HepG2 (cell line): ENCODE measurements around the gene SPRY1. TPM values are rescaled to one million over a fixed set of nuclear protein-coding genes. Genes with fewer than 3 reads are reported as not detected.

ENCODE experiments used
- ATAC-seq: fragments of 200-7000 bp; cut with Tn5 transposase; 3 replicates; pipeline ENCODE4 v1.9.1; 2020; ENCODE audit warnings: mild to moderate bottlenecking, moderate library complexity
- BruUV-seq: library from RNA; stranded (reverse); fragments of 400-500 nt; replicated peaks from 2 replicates; lab custom pipeline; 2021; lab: Mats Ljungman, UMichigan
- CTCF ChIA-PET: fragments of 300-600 bp; formaldehyde crosslinking; extraction: SDS; loops from one replicate; lab custom pipeline; 2021; ENCODE audit warnings: low total read pairs, inconsistent platforms, low intra/inter-chr PET ratio; lab: Yijun Ruan, JAX
- POLR2A ChIA-PET: fragments of 350-600 bp; sonication (Branson Sonifier 250); formaldehyde crosslinking; loops from one replicate; lab custom pipeline; 2020; ENCODE audit warnings: antibody characterized with exemption, inconsistent platforms; lab: Yijun Ruan, JAX
- DNase-seq: peaks from one replicate; pipeline ENCODE4 v3.0.0-alpha.2; 2015; ENCODE audit warnings: low spot score
- FAIRE-seq: peaks from 3 replicates; lab custom pipeline; 2011; peaks lifted over from hg19 to GRCh38; lab: Jason Lieb, UNC
- H2AFZ ChIP-seq: one replicate; pipeline ENCODE4 v1.6.1; 2011; ENCODE audit warnings: low read length, inconsistent platforms
- H3K27ac ChIP-seq: fragments of 300-600 bp; 3 replicates; pipeline ENCODE4 v1.8.0; 2011; ENCODE audit warnings: mixed run types, mild to moderate bottlenecking, mixed read lengths, low read length, inconsistent platforms; ENCODE audit not compliant: insufficient read depth; ENCODE audit errors: extremely low read length
- H3K27me3 ChIP-seq, 2 experiments: fragments of 200-600 bp in 1 of 2; 2 replicates in 1 of 2; 3 replicates in 1 of 2; pipeline versions ENCODE4 v1.6.0 to v1.8.0; 2011; ENCODE audit warnings: low read length in 2 of 2, mild to moderate bottlenecking in 2 of 2, moderate library complexity in 2 of 2, inconsistent platforms in 1 of 2; ENCODE audit not compliant: insufficient read depth in 2 of 2, control insufficient read depth in 1 of 2
- H3K36me3 ChIP-seq, 2 experiments: fragments of 200-600 bp in 1 of 2; replicated peaks in 1 of 2; 2 replicates in 1 of 2; 3 replicates in 1 of 2; pipeline versions ENCODE4 v1.5.1 to v1.8.0; 2011; ENCODE audit warnings: low read length in 2 of 2, inconsistent platforms in 1 of 2; ENCODE audit not compliant: insufficient read depth in 2 of 2, control insufficient read depth in 1 of 2
- H3K4me1 ChIP-seq: 2 replicates; pipeline ENCODE4 v1.5.1; 2012; ENCODE audit warnings: low read length, inconsistent platforms; ENCODE audit not compliant: insufficient read depth
- H3K4me2 ChIP-seq: 2 replicates; pipeline ENCODE4 v1.6.0; 2011; ENCODE audit warnings: low read depth, low read length, inconsistent platforms
- H3K4me3 ChIP-seq, 3 experiments: fragments of 200-600 bp in 1 of 3; sonication (generic), shearing (Covaris generic) in 1 of 3; replicated peaks in 1 of 3; 2 replicates each; pipeline ENCODE4 v1.5.1; 2011 to 2016; ENCODE audit warnings: low read length in 3 of 3, inconsistent platforms in 2 of 3, low read depth in 2 of 3, mild to moderate bottlenecking in 2 of 3, control low read depth in 1 of 3, mixed read lengths in 1 of 3; ENCODE audit not compliant: insufficient read depth in 1 of 3
- H3K79me2 ChIP-seq: one replicate; pipeline ENCODE4 v1.6.1; 2011; ENCODE audit warnings: low read length, inconsistent platforms; ENCODE audit not compliant: insufficient read depth
- H3K9ac ChIP-seq: 2 replicates; pipeline ENCODE4 v1.6.0; 2011; ENCODE audit warnings: mild to moderate bottlenecking, low read depth, low read length, inconsistent platforms; ENCODE audit not compliant: insufficient read depth
- H3K9me3 ChIP-seq: 2 replicates; pipeline ENCODE4 v1.5.1; 2012; ENCODE audit warnings: mild to moderate bottlenecking, low read length
- H4K20me1 ChIP-seq: 2 replicates; pipeline ENCODE4 v1.6.0; 2011; ENCODE audit warnings: inconsistent platforms, mild to moderate bottlenecking, low read length, moderate library complexity; ENCODE audit not compliant: insufficient read depth
- ARID2 ChIP-seq: sonication (generic); formaldehyde crosslinking; IDR thresholded peaks from 2 replicates; pipeline ENCODE4 v1.8.1; 2022; ENCODE audit warnings: mild to moderate bottlenecking, missing genetic modification reagents, borderline replicate concordance
- DR1 ChIP-seq: sonication (generic); formaldehyde crosslinking; IDR thresholded peaks from 2 replicates; pipeline ENCODE4 v1.8.0; 2021; ENCODE audit warnings: mild to moderate bottlenecking, missing genetic modification reagents, inconsistent platforms
- HNF1B ChIP-seq: sonication (generic); formaldehyde crosslinking; IDR thresholded peaks from 2 replicates; pipeline ENCODE4 v1.5.1; 2020; ENCODE audit warnings: mild to moderate bottlenecking, moderate library complexity, missing genetic modification reagents
- HNRNPLL ChIP-seq: fragments of 200-400 bp; formaldehyde crosslinking; IDR thresholded peaks from 2 replicates; pipeline ENCODE4 v1.6.1; 2017; ENCODE audit warnings: mild to moderate bottlenecking, low read depth, low read length; ENCODE audit not compliant: poor library complexity, severe bottlenecking
- MED8 ChIP-seq: sonication (generic); formaldehyde crosslinking; IDR thresholded peaks from 2 replicates; pipeline ENCODE4 v1.8.1; 2023; ENCODE audit warnings: mild to moderate bottlenecking, missing genetic modification reagents; ENCODE audit not compliant: insufficient replicate concordance
- RARA ChIP-seq: IDR thresholded peaks from 2 replicates; pipeline ENCODE4 v1.6.1; 2016; ENCODE audit warnings: missing genetic modification reagents, missing compliant biosample characterization
- ZBTB21 ChIP-seq: sonication (generic); formaldehyde crosslinking; IDR thresholded peaks from 2 replicates; pipeline ENCODE4 v1.4.0; 2020; ENCODE audit warnings: missing genetic modification reagents
- ZFP36 ChIP-seq: fragments of 150-350 bp; IDR thresholded peaks from 2 replicates; pipeline ENCODE4 v1.6.1; 2018; ENCODE audit warnings: borderline replicate concordance, low read length, low read depth; ENCODE audit not compliant: partially characterized antibody
- ZNF407 ChIP-seq: sonication (generic); formaldehyde crosslinking; IDR thresholded peaks from one replicate; pipeline ENCODE4 v1.5.1; 2020; ENCODE audit warnings: mild to moderate bottlenecking, missing genetic modification reagents; ENCODE audit errors: not compliant biosample characterization
- ZNF556 ChIP-seq: sonication (generic); formaldehyde crosslinking; IDR thresholded peaks from 2 replicates; pipeline ENCODE4 v1.4.0; 2020; ENCODE audit warnings: mild to moderate bottlenecking, missing genetic modification reagents, borderline replicate concordance
- ZNF660 ChIP-seq: sonication (generic); formaldehyde crosslinking; IDR thresholded peaks from 2 replicates; pipeline ENCODE4 v1.5.1; 2020; ENCODE audit warnings: mild to moderate bottlenecking, low read depth, missing genetic modification reagents, borderline replicate concordance
- ZNF674 ChIP-seq: sonication (generic); formaldehyde crosslinking; IDR thresholded peaks from 2 replicates; pipeline ENCODE4 v1.5.0; 2020; ENCODE audit warnings: low read depth, mild to moderate bottlenecking, missing genetic modification reagents
- ZNF7 ChIP-seq: IDR thresholded peaks from 2 replicates; pipeline ENCODE4 v1.6.1; 2016; ENCODE audit warnings: missing biosample characterization, missing genetic modification reagents
- WGBS: methylation state at CpG from one replicate; pipeline ENCODE4 v1.1.6; 2017; ENCODE audit warnings: low lambda C conversion rate; 5-methylcytosine and 5-hydroxymethylcytosine counted together
- in situ Hi-C: cut with HindIII; loops from 2 replicates; pipeline ENCODE4 v1.10.0; 2017; ENCODE audit warnings: low pct_unique_long_range_greater_than_20kb; ENCODE audit not compliant: extremely low pct_ligation_motif_present
- intact Hi-C: fragments of 100-400 bp; cut with micrococcal nuclease; formaldehyde crosslinking; loops from one replicate; pipeline ENCODE4 v1.10.0; 2022; ENCODE audit not compliant: unreplicated experiment
- polyA plus RNA-seq, 8 experiments: library from polyadenylated mRNA; depleted of rRNA in 3 of 8; stranded (reverse) in 7 of 8; unstranded in 1 of 8; fragments of >200 nt; fragmentation: Illumina TruSeq in 4 of 8; extraction: Trizol in 4 of 8; gene quantifications; 2 replicates each; pipeline versions ENCODE4 v1.2.1 to v1.2.3, GENCODE V29; 2011 to 2016; ENCODE audit warnings: low read depth in 4 of 8, missing spikeins in 1 of 8, mixed read lengths in 1 of 8; ENCODE audit not compliant: insufficient read depth in 1 of 8
- total RNA-seq, 5 experiments: library from RNA; depleted of rRNA; stranded (reverse); fragments of >200 nt; fragmentation: Illumina TruSeq; extraction: Trizol; gene quantifications; 2 replicates each; pipeline ENCODE4 v1.2.3, GENCODE V29; 2016; ENCODE audit warnings: low read depth in 1 of 5

Gene SPRY1
- total and polyA plus RNA-seq, 2 of the 13 experiments (the other 11 are each of a cell fraction or from before 2014, with no cell fraction given): 24.7 to 33.4 TPM

GRCh38 chr4:123379392-123379791 lies 17.2 kb upstream of the SPRY1 start:
- TF ChIP-seq RARA (CRISPR knock-in tag) (no peak), ZNF660 (CRISPR knock-in tag) (no peak), HNF1B (CRISPR knock-in tag) (no peak), MED8 (CRISPR knock-in tag) (no peak), ZNF556 (CRISPR knock-in tag) (no peak), DR1 (CRISPR knock-in tag) (no peak), ZBTB21 (CRISPR knock-in tag) (no peak), ARID2 (CRISPR knock-in tag) (no peak), ZNF674 (CRISPR knock-in tag) (no peak), ZFP36 (no peak), ZNF407 (CRISPR knock-in tag) (no peak), HNRNPLL (no peak), ZNF7 (CRISPR knock-in tag) (no peak)
- Histone ChIP-seq H3K36me3 (no peaks in the 10 kb centered on the region), H2AFZ (no peak overlapping the region), H3K9ac (no peak overlapping the region), H3K27me3 (no peaks in the 10 kb centered on the region), H3K79me2 (no peaks in the 10 kb centered on the region), H3K4me3 (no peak overlapping the region), H3K9me3 (no peaks in the 10 kb centered on the region), H4K20me1 (no peaks in the 10 kb centered on the region), H3K27ac (no peak overlapping the region), H3K4me2 (no peak overlapping the region), H3K4me1 (no peaks in the 10 kb centered on the region)
- CTCF ChIA-PET: no interaction called here
- intact Hi-C loops (no loop called here), in situ Hi-C loops (loop anchor here (25.0 kb wide), 2 partner anchors 733 to 883 kb away; no protein-coding TSS in a partner anchor)
- POLR2A ChIA-PET: interaction anchor here (1.0 kb wide), 1 partner anchor 17 kb away, joined by 4 read pairs; the partner anchor contains the start of gene SPRY1
- no peak for DNase-seq
- ATAC-seq: no peak
- WGBS: 49% methylated on average over 1 of the region's 1 CpG
- no TSS peak for BruUV-seq
- FAIRE-seq: no peak
